Hepatocyte (in vitro differentiated cells): ENCODE results near the gene FNDC3B.

ENCODE experiments used
- EZH2 ChIP-seq: fragments of 200-600 bp; sonication (generic); IDR thresholded peaks from 2 replicates; pipeline ENCODE4 v1.6.1; 2016; ENCODE audit warnings: antibody characterized with exemption, mild to moderate bottlenecking, borderline replicate concordance
- TF ChIP-seq, protein P1 (sequence below): fragments of 200-600 bp; sonication (generic); IDR thresholded peaks from 2 replicates; pipeline ENCODE4 v1.5.1; 2016; ENCODE audit warnings: antibody characterized with exemption, mild to moderate bottlenecking; ENCODE audit not compliant: poor library complexity

DNA sequence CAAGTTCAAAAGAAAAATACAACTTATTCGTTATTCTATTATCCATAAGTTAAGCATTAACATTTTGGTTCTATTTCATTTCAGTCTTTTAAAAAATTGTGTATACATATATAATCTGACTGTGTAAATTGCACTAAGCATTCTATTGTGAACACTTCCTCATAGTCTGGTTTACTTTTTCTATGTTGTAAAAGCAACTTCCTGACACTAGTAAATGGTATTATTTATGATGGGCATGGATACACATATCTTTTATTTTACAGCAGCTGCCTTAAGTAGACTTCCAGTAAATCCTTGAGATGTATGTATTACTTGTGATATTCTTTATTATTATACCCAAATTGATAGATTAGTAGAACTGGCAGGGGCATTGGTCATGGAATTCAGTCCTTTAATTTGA lies 58.2 kb downstream of the FNDC3B start:
- TF ChIP-seq EZH2 = no peak
- TF ChIP-seq, protein P1, sequence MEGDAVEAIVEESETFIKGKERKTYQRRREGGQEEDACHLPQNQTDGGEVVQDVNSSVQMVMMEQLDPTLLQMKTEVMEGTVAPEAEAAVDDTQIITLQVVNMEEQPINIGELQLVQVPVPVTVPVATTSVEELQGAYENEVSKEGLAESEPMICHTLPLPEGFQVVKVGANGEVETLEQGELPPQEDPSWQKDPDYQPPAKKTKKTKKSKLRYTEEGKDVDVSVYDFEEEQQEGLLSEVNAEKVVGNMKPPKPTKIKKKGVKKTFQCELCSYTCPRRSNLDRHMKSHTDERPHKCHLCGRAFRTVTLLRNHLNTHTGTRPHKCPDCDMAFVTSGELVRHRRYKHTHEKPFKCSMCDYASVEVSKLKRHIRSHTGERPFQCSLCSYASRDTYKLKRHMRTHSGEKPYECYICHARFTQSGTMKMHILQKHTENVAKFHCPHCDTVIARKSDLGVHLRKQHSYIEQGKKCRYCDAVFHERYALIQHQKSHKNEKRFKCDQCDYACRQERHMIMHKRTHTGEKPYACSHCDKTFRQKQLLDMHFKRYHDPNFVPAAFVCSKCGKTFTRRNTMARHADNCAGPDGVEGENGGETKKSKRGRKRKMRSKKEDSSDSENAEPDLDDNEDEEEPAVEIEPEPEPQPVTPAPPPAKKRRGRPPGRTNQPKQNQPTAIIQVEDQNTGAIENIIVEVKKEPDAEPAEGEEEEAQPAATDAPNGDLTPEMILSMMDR = no peak
